ENCODE measurements around the gene NCOA5.

DNA sequence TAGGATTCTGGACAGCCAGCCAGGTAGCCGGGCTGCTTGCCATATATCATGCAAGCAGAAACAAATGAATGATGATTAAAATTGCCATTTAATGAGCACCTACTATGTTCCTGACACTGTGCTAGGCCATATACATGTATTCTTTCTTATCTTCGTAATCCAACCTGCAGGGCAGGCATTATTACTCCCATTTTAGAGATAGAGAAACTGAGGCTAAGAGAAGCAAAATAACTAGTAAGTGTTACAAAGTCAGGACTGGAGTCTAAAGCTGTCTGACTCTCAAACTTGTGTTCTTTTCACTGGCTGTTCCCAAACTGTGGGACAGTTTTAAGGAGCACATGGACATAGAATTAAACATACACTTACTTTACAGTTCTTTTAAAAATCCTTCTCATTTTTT lies 30.4 kb upstream of the NCOA5 start:
- TF ChIP-seq, protein P1, sequence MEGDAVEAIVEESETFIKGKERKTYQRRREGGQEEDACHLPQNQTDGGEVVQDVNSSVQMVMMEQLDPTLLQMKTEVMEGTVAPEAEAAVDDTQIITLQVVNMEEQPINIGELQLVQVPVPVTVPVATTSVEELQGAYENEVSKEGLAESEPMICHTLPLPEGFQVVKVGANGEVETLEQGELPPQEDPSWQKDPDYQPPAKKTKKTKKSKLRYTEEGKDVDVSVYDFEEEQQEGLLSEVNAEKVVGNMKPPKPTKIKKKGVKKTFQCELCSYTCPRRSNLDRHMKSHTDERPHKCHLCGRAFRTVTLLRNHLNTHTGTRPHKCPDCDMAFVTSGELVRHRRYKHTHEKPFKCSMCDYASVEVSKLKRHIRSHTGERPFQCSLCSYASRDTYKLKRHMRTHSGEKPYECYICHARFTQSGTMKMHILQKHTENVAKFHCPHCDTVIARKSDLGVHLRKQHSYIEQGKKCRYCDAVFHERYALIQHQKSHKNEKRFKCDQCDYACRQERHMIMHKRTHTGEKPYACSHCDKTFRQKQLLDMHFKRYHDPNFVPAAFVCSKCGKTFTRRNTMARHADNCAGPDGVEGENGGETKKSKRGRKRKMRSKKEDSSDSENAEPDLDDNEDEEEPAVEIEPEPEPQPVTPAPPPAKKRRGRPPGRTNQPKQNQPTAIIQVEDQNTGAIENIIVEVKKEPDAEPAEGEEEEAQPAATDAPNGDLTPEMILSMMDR (conservative IDR thresholded peaks at IDR 0.05), result no peak
- TF ChIP-seq ZFX (IDR thresholded peaks at IDR 0.05), result no peak
